ENCODE data around the gene CD247. TPM values are rescaled to one million over a fixed set of nuclear protein-coding genes. Genes with fewer than 3 reads are reported as not detected.
A peak's percentile ranks its signal among the peaks of the same experiment; 100 is the strongest.

The CD247 gene
- polyA plus RNA-seq, 1 of the 3 experiments (the other 2 are of a cell fraction), result 0.08 TPM

DNA sequence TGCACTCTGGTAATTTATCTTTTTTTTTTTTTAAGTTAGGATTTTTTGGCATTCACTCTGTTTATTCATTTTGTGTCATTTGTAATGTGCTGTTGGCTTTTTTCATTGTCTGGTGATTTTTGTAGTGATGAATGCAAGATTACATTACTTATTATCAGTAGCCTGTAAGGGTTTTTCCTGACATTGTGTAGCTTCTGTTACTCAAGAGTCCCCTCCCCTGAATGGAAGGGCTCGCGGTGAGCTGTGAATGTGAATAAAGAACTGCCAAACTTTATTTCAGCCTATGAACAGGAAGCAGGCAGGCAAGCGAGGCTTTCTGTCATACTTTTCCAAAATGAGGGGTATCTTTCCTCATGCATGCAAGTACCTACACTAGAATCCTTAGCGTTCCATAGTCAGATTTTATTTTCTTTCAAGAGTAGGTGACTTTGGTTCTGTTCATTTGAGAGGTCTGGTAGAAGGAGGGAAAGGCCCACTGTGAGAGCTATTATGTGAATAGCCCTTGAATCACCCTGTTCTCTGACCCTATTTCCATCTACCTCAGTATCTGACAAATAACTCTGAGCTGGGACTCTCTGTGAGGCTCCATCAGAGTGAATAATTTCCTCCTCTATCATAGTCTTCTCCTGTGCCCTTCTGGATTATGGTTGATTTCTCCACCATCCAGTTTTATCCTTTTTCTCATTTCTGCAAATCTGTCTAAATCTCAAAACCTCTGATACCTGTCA lies 114.0 kb downstream of the CD247 start (continued):
- TF ChIP-seq IRF3 (IDR thresholded peaks at IDR 0.05; ENCODE audit: low read depth, low read length), result no peak

DNA sequence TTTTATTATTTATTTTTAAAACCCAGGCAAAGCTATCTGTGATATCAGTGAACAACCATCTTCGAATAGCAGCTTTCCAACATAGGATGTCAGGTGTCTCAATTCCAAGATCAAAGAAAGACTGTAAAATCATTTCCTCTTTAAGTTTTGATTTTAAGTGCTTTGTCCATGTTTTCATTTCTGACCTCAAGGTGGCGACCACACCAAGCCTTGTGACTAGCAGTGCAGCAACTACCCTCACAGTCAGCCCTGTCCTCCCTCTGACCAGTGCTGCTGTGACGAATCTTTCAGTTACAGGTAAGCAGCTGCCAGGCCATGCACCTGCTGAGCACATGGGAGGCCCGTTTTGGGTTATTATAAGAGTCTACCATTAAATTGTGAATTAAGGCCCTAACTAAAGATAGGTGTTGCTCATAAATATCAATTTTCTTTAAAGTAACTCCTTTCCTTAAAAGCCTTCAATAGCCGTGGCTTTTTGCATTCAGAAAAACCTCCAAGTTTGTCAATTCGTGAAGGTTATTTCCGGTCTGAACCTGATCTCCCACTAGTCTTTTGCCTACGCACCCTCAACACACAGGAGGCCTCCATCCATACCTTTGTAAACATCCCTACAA lies 117.0 kb downstream of the CD247 start:
- ChIA-PET CTCF (interaction anchor here (0.5 to 3.1 kb wide), 29 partner anchors 9 to 289 kb away, joined by 3 to 35 read pairs (median 4); no protein-coding TSS in a partner anchor), POLR2A (no interaction called here)
- Histone ChIP-seq H3K4me1 (ENCODE audit: control insufficient read depth in 1 of 2, insufficient read depth in 2 of 2, low read depth in 1 of 2, low read length in 1 of 2) (no peaks in the 10 kb centered on the region; a peak in 2 of 4 replicates), H3K36me3 (replicated peaks in 1 of 2; ENCODE audit: control insufficient read depth in 1 of 2, insufficient read depth in 2 of 2, low read length in 1 of 2) (peaks cover 40 to 57% of the 10 kb centered on the region in 2 experiments), H3K79me2 (ENCODE audit: insufficient read depth) (no peaks in the 10 kb centered on the region), H3K4me2 (no peak overlapping the region), H3K9me3 (no peaks in the 10 kb centered on the region), H3K4me3 (ENCODE audit: low read depth in 2 of 2, low read length in 1 of 2) (no peak overlapping the region), H4K20me1 (ENCODE audit: insufficient read depth) (no peaks in the 10 kb centered on the region), H3F3A (replicated peaks; ENCODE audit: insufficient read depth) (peaks cover 6% of the 10 kb centered on the region), H3K9ac (no peak overlapping the region), H3K27ac (ENCODE audit: low read depth in 2 of 2, low read length in 1 of 2) (no peak overlapping the region), H2AFZ (ENCODE audit: low read depth) (no peak overlapping the region), H3K27me3 (ENCODE audit: insufficient read depth) (no peaks in the 10 kb centered on the region), H3K9me2 (no peaks in the 10 kb centered on the region)
- DNase-seq, result peak; percentile 48
- 41% methylated on average over 8 of the region's 8 CpGs for WGBS (ENCODE audit: low lambda C conversion rate)
- TF ChIP-seq SMC3 (IDR thresholded peaks at IDR 0.05; ENCODE audit: low read depth, low read length), result peak; percentile 63
- TF ChIP-seq, protein P1, sequence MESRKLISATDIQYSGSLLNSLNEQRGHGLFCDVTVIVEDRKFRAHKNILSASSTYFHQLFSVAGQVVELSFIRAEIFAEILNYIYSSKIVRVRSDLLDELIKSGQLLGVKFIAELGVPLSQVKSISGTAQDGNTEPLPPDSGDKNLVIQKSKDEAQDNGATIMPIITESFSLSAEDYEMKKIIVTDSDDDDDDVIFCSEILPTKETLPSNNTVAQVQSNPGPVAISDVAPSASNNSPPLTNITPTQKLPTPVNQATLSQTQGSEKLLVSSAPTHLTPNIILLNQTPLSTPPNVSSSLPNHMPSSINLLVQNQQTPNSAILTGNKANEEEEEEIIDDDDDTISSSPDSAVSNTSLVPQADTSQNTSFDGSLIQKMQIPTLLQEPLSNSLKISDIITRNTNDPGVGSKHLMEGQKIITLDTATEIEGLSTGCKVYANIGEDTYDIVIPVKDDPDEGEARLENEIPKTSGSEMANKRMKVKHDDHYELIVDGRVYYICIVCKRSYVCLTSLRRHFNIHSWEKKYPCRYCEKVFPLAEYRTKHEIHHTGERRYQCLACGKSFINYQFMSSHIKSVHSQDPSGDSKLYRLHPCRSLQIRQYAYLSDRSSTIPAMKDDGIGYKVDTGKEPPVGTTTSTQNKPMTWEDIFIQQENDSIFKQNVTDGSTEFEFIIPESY (IDR thresholded peaks at IDR 0.05; ENCODE audit: borderline replicate concordance, low read depth), result no peak
- peak; percentile 65 for TF ChIP-seq CTCF (IDR thresholded peaks at IDR 0.05)
- no peak for TF ChIP-seq FOSL2 (IDR thresholded peaks at IDR 0.05; ENCODE audit: borderline replicate concordance, low read depth)
- peak; percentile 79 for TF ChIP-seq RAD21 (IDR thresholded peaks at IDR 0.05; ENCODE audit: low read length)

Measured in SK-N-SH (cell line).